GM06990 (cell line): ENCODE measurements around the gene NUP210L.

Source experiments
- DNase-seq: peaks from one replicate; pipeline ENCODE4 v3.0.0-alpha.2; 2011; ENCODE audit not compliant: insufficient read length; ENCODE audit errors: extremely low read depth
- H3K27me3 ChIP-seq: replicated peaks from 2 replicates; pipeline ENCODE4 v1.6.0; 2011; ENCODE audit warnings: low read length; ENCODE audit not compliant: control insufficient read depth, insufficient read depth
- H3K36me3 ChIP-seq: 2 replicates; pipeline ENCODE4 v1.5.1; 2011; ENCODE audit warnings: low read length; ENCODE audit not compliant: control insufficient read depth, insufficient read depth
- H3K4me3 ChIP-seq: replicated peaks from 2 replicates; pipeline ENCODE4 v1.5.1; 2011; ENCODE audit warnings: low read depth, mild to moderate bottlenecking, control low read depth, low read length
- TF ChIP-seq, protein P1 (sequence below): IDR thresholded peaks from 2 replicates; pipeline ENCODE4 v1.5.1; 2011; ENCODE audit warnings: low read length, control low read depth, mild to moderate bottlenecking, inconsistent platforms; ENCODE audit not compliant: insufficient read depth, poor library complexity, severe bottlenecking

Gene NUP210L

DNA sequence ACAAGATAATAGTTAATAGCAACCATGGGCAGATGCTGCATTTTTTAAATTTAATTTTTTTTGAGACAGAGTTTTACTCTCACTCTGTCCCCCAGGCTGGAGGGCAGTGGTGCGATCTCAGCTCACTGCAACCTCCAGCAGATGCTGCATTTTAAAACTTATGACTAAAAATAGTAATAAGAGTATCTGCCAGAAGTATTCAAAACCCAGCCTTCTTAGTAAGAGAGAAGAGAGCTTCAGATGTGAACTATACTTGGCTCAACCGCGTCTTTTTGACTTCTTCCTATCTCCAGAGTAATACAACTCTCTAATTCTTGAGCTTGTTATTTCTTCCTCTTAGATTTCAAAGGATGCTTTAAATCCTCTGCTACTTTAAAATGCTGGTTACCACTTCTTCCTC, 159.7 kb downstream of the NUP210L start:
- TF ChIP-seq, protein P1, sequence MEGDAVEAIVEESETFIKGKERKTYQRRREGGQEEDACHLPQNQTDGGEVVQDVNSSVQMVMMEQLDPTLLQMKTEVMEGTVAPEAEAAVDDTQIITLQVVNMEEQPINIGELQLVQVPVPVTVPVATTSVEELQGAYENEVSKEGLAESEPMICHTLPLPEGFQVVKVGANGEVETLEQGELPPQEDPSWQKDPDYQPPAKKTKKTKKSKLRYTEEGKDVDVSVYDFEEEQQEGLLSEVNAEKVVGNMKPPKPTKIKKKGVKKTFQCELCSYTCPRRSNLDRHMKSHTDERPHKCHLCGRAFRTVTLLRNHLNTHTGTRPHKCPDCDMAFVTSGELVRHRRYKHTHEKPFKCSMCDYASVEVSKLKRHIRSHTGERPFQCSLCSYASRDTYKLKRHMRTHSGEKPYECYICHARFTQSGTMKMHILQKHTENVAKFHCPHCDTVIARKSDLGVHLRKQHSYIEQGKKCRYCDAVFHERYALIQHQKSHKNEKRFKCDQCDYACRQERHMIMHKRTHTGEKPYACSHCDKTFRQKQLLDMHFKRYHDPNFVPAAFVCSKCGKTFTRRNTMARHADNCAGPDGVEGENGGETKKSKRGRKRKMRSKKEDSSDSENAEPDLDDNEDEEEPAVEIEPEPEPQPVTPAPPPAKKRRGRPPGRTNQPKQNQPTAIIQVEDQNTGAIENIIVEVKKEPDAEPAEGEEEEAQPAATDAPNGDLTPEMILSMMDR = no peak
- no peak for DNase-seq
- H3K36me3 ChIP-seq = peaks cover 8% of the 10 kb centered on the region

DNA sequence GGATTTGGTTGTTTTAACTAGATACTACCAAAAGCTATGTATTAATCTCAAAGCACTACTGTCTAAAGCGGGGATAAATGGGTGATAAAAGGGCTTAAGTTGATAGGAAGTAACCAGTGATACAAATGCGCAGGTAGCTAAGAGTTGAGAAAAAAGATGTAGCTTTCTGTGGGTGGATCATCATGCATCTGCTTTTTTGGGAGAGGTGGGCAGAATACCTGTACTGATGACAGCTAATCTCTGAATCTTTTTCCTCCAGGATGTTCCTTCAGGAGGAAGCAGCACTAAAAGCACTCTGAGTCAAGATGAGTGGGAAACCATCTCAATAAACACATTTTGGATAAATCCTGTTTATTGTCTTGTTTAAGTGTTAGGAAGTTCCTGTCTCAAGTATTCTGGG, 163.1 kb downstream of the NUP210L start:
- TF ChIP-seq, protein P1 = no peak
- H3K36me3 ChIP-seq = peaks cover 8% of the 10 kb centered on the region

More for the DNA sequence above, 159.7 kb downstream of the NUP210L start:
- no peak overlapping the region for H3K4me3 ChIP-seq
- H3K27me3 ChIP-seq = no peaks in the 10 kb centered on the region

DNA sequence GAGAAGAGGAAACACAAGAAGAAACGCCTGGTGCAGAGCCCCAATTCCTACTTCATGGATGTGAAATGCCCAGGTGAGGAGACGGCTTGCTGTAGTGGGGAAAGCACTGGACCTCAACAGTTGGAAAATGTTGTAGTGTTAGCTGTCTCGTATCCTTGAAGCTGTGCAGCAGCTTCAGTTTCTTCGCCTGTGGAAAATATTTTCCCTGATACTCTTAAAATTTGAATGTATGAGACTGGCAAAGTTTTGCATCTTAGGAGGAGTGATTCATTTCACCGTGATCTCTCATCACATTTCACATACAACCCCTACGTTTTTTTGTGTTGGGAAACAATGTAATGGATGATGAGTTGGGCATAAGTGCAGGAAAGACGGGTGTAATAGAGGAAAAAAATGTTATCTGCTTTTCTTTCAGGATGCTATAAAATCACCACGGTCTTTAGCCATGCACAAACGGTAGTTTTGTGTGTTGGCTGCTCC, 163.7 kb downstream of the NUP210L start:
- TF ChIP-seq, protein P1 = no peak
- peaks cover 8% of the 10 kb centered on the region for H3K36me3 ChIP-seq
- no peak for DNase-seq
- peak overlapping the region; percentile 83 for H3K4me3 ChIP-seq
- no peaks in the 10 kb centered on the region for H3K27me3 ChIP-seq

More for the DNA sequence above, 163.1 kb downstream of the NUP210L start:
- Histone ChIP-seq H3K4me3 (peak overlapping the region; percentile 83), H3K27me3 (no peaks in the 10 kb centered on the region)
- DNase-seq = no peak

DNA sequence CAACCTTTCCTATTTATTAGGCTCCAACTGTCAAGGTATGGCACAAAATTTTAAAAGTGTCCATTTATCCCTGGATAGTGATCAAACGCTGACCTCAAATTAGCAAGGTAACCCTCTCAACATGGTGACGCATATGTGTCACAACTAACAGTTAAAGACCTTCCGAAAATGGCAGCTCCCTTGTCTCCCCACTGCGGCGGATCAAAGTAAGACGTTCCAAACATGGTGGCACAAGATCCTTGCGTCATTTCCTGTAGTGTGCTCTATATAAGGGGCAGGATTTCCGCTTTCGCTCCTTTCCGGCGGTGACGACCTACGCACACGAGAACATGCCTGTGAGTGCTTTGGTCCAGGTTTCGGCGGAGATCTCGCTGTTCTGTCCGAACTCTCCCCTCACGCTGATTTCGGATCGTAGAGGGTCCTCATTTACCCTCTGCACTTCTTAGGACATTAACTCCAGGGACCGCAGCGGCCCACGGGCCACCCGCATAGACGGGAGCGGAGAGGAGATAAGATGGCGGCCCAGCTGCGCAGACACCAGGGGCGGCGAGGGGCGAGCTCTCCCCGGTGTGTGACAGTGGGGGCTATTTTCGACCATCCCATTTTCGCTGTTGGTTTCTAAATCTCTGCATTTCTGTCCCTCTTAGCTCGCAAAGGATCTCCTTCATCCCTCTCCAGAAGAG, 164.3 kb downstream of the NUP210L start, which contains the start of gene RPS27:
TSS of gene RPS27 (plus strand) at position 295 of the 683 bp plus-strand sequence. CDS start at position 330, 35 bp downstream.
- H3K36me3 ChIP-seq = peaks cover 8% of the 10 kb centered on the region
- TF ChIP-seq, protein P1 = no peak
- peak; percentile 90 for DNase-seq
- no peaks in the 10 kb centered on the region for H3K27me3 ChIP-seq
- H3K4me3 ChIP-seq = peak within 1 kb of the TSS; percentile 83

DNA sequence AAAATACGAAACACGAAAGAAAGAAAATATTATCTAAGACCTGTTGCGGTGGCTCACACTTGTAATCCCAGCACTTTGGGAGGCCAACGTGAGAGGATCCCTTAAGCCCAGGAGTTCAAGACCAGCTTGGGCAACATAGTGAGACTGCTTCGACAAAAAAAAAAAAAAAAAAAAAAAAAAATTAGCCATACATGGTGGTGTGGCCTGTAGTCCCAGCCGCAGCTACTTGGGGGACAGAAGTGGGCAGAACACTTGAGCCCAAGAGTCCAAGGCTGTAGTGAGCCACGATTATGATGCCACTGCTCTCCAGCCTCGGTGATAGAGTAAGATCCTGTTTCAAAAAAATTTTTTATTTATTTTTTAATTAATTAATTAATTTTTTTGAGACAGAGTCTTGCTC, 167.3 kb downstream of the NUP210L start:
- TF ChIP-seq, protein P1 = no peak
- H3K4me3 ChIP-seq = no peak overlapping the region

More for the DNA sequence above, 167.3 kb downstream of the NUP210L start:
- DNase-seq = no peak
- peaks cover 2% of the 10 kb centered on the region; the same call in 1 of the 2 replicates for H3K36me3 ChIP-seq
- no peaks in the 10 kb centered on the region for H3K27me3 ChIP-seq
